Measurements from ENCODE around the gene CD7. TPM values are rescaled to one million over a fixed set of nuclear protein-coding genes. Genes with fewer than 3 reads are reported as not detected.
A peak's percentile ranks its signal among the peaks of the same experiment; 100 is the strongest.
"Not testable (repeated sequence)": the region's sequence is repeated elsewhere in the genome, so short reads cannot be mapped to it uniquely, and the experiment has no call there.

Gene CD7
- total RNA-seq, 2 donors from 2014 or later, result 0.55 to 0.80 TPM

DNA sequence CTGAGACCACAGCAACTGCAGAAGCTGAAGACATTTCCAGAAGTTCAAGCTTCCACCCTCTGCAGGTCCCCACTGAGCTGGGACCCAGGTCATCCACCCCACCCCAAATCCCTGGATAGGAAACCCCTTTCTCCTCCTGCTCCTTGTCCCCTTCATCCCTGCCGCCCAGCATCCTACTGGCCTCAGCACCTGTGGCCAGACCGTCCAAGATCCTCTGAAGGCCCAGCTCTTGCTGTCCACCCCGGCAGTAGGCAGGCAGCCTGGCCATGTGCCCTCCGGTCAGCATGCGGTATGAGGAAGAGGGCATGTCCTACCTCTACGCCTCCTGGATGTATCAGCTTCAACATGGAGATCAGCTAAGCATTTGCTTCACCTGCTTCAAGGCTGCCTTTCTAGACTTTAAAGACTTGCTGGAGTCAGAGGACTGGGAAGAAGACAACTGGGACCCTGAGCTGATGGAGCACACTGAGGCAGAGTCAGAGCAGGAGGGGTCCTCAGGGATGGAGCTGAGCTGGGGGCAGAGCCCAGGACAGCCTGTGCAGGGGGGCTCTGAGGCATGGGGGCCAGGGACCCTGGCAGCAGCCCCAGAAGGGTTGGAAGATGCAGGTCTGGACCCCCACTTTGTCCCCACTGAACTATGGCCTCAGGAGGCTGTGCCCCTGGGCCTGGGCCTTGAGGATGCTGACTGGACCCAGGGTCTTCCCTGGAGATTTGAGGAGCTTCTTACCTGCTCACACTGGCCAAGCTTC lies 44.7 kb upstream of the CD7 start:
- Mint-ChIP-seq H3K4me1 (peaks cover 14% of the 10 kb centered on the region), H3K27ac (no peak overlapping the region)

GRCh38 chr17:82359451-82360074 lies 42.2 kb upstream of the CD7 start:
- H3K9me3 Mint-ChIP-seq; H3K9ac ChIP-seq (ENCODE audit: extremely low read depth, low read length, poor library complexity, severe bottlenecking); H3K27ac Mint-ChIP-seq; DNase-seq; H3K4me3 Mint-ChIP-seq; H3K4me3 ChIP-seq (ENCODE audit: low read length); H3K9me3 ChIP-seq (ENCODE audit: control insufficient read depth, low read length); H3K36me3 ChIP-seq (ENCODE audit: control insufficient read depth, insufficient read depth, low read length); H3K27me3 ChIP-seq (ENCODE audit: control insufficient read depth, insufficient read depth, low read length, poor library complexity, severe bottlenecking); H3K36me3 Mint-ChIP-seq (ENCODE audit: low read depth); H3K27ac ChIP-seq (ENCODE audit: low read depth, low read length): not testable (repeated sequence)
- 100% methylated on average over 1 of the region's 1 CpG; no CpG with 5 or more reads in 1 of the 2 experiments for WGBS, 2 experiments (ENCODE audit: insufficient coverage in 1 of 2, insufficient read length in 1 of 2)
- H3K4me1 Mint-ChIP-seq, result peaks cover 14% of the 10 kb centered on the region
- H3K27me3 Mint-ChIP-seq (ENCODE audit: insufficient read depth), result peaks cover 18% of the 10 kb centered on the region
- peaks cover 13% of the 10 kb centered on the region for H3K4me1 ChIP-seq (ENCODE audit: control insufficient read depth, insufficient read depth, low read length)

More for the DNA sequence above, 44.7 kb upstream of the CD7 start:
- Mint-ChIP-seq H3K27me3 (ENCODE audit: insufficient read depth) (peaks cover 10% of the 10 kb centered on the region), H3K36me3 (ENCODE audit: low read depth) (no peaks in the 10 kb centered on the region), H3K4me3 (no peak overlapping the region), H3K9me3 (no peaks in the 10 kb centered on the region)
- Histone ChIP-seq H3K9ac (ENCODE audit: extremely low read depth, low read length, poor library complexity, severe bottlenecking) (no peak overlapping the region), H3K36me3 (ENCODE audit: control insufficient read depth, insufficient read depth, low read length) (no peaks in the 10 kb centered on the region), H3K9me3 (ENCODE audit: control insufficient read depth, low read length) (no peaks in the 10 kb centered on the region), H3K27ac (ENCODE audit: low read depth, low read length) (no peak overlapping the region), H3K4me1 (ENCODE audit: control insufficient read depth, insufficient read depth, low read length) (peaks cover 13% of the 10 kb centered on the region), H3K27me3 (ENCODE audit: control insufficient read depth, insufficient read depth, low read length, poor library complexity, severe bottlenecking) (no peaks in the 10 kb centered on the region), H3K4me3 (ENCODE audit: low read length) (no peak overlapping the region)
- TF ChIP-seq CTCF (conservative IDR thresholded peaks at IDR 0.05), result no peak
- WGBS, 2 experiments (ENCODE audit: insufficient coverage in 1 of 2, insufficient read length in 1 of 2), result 90 to 99% methylated on average over 6 of the region's 6 CpGs
- peak; percentile 40 for DNase-seq

- H3K4me1 Mint-ChIP-seq, result peaks cover 13% of the 10 kb centered on the region
- no peak for TF ChIP-seq CTCF (conservative IDR thresholded peaks at IDR 0.05)
- 89 to 91% methylated on average over 17 to 20 of the region's 21 CpGs for WGBS, 2 experiments (ENCODE audit: insufficient coverage in 1 of 2, insufficient read length in 1 of 2)
- Histone ChIP-seq H3K4me1 (ENCODE audit: control insufficient read depth, insufficient read depth, low read length) (peaks cover 12% of the 10 kb centered on the region), H3K9me3 (ENCODE audit: control insufficient read depth, low read length) (no peaks in the 10 kb centered on the region), H3K27me3 (ENCODE audit: control insufficient read depth, insufficient read depth, low read length, poor library complexity, severe bottlenecking) (no peaks in the 10 kb centered on the region), H3K4me3 (ENCODE audit: low read length) (no peak within 1 kb of the TSS), H3K36me3 (ENCODE audit: control insufficient read depth, insufficient read depth, low read length) (no peaks in the 10 kb centered on the region), H3K27ac (ENCODE audit: low read depth, low read length) (peak within 1 kb of the TSS; percentile 36), H3K9ac (ENCODE audit: extremely low read depth, low read length, poor library complexity, severe bottlenecking) (no peak within 1 kb of the TSS)
- H3K27ac Mint-ChIP-seq, result no peak within 1 kb of the TSS
- H3K27me3 Mint-ChIP-seq (ENCODE audit: insufficient read depth), result peaks cover 18% of the 10 kb centered on the region
- DNase-seq, result peak; percentile 68
- no peak within 1 kb of the TSS for H3K4me3 Mint-ChIP-seq
- no peaks in the 10 kb centered on the region for H3K9me3 Mint-ChIP-seq
- no peaks in the 10 kb centered on the region for H3K36me3 Mint-ChIP-seq (ENCODE audit: low read depth)
These were observed 41.3 kb upstream of the CD7 start, which contains the start of gene TEX19 for GRCh38 chr17:82358465-82359350. Gene TEX19, plus strand, starts transcription at chr17:82359247. Its CDS starts 2,904 bp downstream, at chr17:82362151.
